Rectal smooth muscle tissue (tissue), 1 donor: Measurements from ENCODE around the gene FARP1.

Experiments
- H3K27ac ChIP-seq: one replicate; pipeline ENCODE4 v1.7.0; 2013; ENCODE audit warnings: low read depth, low read length, inconsistent platforms
- H3K27me3 ChIP-seq: one replicate; pipeline ENCODE4 v1.7.0; 2013; ENCODE audit warnings: low read length; ENCODE audit not compliant: control insufficient read depth, insufficient read depth
- H3K36me3 ChIP-seq: one replicate; pipeline ENCODE4 v1.7.0; 2013; ENCODE audit warnings: low read length; ENCODE audit not compliant: control insufficient read depth, insufficient read depth
- H3K4me1 ChIP-seq: one replicate; pipeline ENCODE4 v1.7.0; 2013; ENCODE audit warnings: low read length; ENCODE audit not compliant: control insufficient read depth, insufficient read depth
- H3K4me3 ChIP-seq: one replicate; pipeline ENCODE4 v1.7.0; 2013; ENCODE audit warnings: low read length
- H3K9ac ChIP-seq: one replicate; pipeline ENCODE4 v1.7.0; 2013; ENCODE audit warnings: low read length

FARP1 gene

DNA sequence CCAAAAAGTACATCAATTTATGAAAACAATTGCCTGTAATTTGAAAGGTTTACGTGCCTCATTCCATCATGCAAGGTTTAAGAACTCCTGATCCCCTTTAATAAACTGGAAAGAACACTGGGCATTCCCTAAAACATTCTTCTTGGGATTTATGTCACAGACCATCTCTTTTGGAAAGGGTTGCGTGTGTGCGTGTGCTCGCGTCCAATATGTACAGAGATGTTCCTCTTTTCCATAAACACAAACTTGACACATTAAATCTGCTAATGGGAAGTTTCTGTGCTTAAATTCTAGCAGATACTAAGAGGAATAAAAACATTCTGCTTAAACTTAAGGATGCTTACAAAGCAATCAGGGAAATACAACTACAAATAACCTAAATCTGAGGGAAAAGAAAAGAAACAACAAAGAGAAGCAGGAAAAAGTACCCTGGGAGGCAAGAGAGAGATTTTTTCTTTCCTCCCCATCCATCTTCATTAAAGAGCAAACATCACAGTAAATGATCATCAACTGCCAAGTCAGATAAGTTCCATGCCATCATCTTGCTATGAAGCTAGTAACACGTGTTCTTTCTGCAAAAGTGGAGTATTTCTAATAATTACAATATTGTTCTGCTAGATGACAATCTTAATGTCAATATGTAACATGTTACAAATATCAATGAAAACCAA, 350.3 kb downstream of the FARP1 start:
- Histone ChIP-seq H3K4me1 (peaks cover 51% of the 10 kb centered on the region), H3K9ac (no peak overlapping the region), H3K27ac (peak overlapping the region; percentile 41)

DNA sequence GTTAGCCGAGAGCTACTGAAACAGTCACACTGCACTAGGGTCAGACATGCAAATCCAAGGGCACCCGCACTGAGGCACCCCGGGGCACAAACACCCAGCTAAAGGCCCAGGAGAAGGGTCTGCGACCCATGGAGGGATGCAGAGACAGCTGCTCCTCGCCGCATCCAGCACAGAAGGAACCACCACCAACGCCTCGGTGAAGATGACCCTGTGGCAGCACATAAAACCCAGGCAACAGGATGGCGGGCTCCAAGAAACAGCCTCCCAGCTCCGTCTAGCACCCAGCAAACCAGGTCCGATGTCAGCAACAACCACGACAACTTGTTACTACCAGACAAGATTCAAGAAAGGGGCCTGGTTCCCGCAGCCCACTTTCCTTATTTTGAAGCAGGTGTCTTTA, 351.9 kb downstream of the FARP1 start:
- Histone ChIP-seq H3K4me3 (no peak overlapping the region), H3K9ac (no peak overlapping the region), H3K4me1 (peaks cover 45% of the 10 kb centered on the region), H3K27me3 (no peaks in the 10 kb centered on the region), H3K27ac (peak overlapping the region; percentile 48), H3K36me3 (no peaks in the 10 kb centered on the region)

More for the DNA sequence above, 350.3 kb downstream of the FARP1 start:
- H3K4me3 ChIP-seq = no peak overlapping the region
- H3K36me3 ChIP-seq = no peaks in the 10 kb centered on the region
- no peaks in the 10 kb centered on the region for H3K27me3 ChIP-seq

DNA sequence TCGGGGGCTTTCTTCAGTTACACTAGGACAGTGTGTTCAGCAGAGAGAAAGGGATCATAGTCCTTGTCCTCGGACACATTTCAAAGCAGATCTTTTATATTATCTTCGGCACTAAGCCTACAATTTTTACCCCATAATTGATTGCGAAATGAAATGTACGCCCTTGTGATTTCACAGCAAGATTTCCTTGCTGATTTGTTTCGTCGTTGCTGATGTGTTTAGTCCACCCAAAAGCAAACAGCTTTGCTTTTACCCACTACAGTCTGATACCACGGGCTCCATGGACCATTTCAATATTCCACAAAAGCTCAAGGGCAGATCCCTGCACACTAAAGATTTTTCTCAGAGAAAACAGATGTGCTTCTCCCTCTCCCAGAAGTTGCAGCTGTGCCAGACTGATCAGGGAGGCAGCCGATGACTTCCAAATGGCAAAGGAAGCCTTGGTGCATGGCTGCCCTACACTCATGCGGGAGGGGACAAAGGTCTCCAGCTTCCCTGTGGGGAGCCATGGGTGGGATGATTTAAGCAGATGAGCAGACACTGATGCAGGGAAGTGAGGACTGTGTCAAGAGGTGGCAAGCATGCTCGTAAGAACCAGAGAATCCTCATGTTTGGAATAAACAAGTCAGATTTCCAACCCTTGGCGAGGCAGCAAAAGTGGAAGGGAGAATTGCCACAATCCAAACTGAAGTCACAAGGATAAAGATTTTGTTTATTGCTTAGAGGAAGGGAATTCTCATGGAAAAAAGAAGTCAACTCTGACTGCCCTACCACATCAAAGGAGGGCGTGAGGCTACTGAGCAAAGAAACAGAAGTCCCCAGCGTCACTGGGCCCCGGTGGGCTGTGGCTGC, 353.0 kb downstream of the FARP1 start:
- peak overlapping the region; percentile 29 for H3K4me3 ChIP-seq
- peaks cover 34% of the 10 kb centered on the region for H3K4me1 ChIP-seq
- no peaks in the 10 kb centered on the region for H3K27me3 ChIP-seq
- H3K9ac ChIP-seq = no peak overlapping the region
- H3K36me3 ChIP-seq = no peaks in the 10 kb centered on the region
- peak overlapping the region; percentile 80 for H3K27ac ChIP-seq

DNA sequence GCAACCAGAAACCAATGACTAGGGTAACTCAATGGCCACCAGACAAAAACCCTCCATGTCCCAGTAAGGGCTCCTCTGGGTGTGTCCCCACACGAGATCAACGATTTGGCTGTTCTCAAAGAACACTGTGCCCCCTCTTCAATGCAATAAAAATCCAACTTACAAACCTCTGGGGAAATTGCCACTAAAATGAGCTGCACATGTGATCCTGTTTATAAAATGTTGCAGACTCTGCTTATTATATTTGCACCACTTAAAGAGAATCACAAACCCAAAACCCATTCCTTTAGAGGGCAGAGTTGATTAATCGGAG, 353.5 kb downstream of the FARP1 start:
- Histone ChIP-seq H3K27me3 (no peaks in the 10 kb centered on the region), H3K9ac (no peak overlapping the region), H3K4me1 (peaks cover 28% of the 10 kb centered on the region), H3K36me3 (no peaks in the 10 kb centered on the region), H3K4me3 (no peak overlapping the region), H3K27ac (peak overlapping the region; percentile 80)

DNA sequence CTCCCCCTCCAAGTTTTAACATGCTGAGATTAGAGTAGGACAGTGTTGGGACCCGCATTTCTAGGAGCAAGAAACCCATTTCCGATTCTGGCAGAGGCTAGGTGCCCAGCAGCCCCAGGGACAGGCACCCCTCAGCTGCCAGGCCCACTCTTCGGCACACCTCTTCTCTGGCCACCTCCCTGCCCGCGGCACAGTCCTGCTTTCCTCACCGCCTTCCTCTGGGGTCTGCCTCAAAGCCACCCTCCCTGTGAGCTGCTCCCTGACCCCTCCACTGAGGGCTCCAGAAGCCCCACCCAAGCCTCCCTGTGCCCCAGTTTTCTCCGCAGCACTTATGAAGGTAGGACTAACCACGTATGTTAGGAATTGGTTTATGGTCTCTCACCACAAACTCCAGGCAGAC, 354.1 kb downstream of the FARP1 start:
- Histone ChIP-seq H3K4me3 (no peak overlapping the region), H3K9ac (no peak overlapping the region), H3K27ac (peak overlapping the region; percentile 74), H3K27me3 (no peaks in the 10 kb centered on the region), H3K4me1 (peaks cover 27% of the 10 kb centered on the region), H3K36me3 (no peaks in the 10 kb centered on the region)

DNA sequence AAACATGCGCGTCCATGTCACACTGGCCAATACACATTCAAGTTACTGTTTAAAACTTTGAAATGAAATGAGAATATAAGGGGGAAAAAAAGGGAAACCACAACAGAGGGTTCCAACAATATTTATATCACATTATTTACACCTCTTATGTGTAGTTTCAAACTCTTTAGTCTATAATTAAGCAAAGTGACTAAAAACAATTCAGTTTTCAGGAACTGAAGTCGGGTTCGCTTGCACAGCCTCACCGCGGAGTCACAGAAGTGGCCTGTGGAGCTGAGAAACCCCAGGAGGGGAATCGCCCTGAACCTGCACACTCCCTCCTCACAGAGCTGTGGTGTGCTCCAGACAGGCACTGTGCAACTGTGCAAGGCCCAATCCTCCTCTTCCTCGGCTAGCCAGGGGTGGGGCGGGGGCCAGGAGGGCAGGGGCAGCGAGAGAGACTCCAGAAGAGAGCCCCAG, 358.1 kb downstream of the FARP1 start:
- no peak overlapping the region for H3K4me3 ChIP-seq
- no peak overlapping the region for H3K9ac ChIP-seq
- no peaks in the 10 kb centered on the region for H3K36me3 ChIP-seq
- no peak overlapping the region for H3K27ac ChIP-seq
- no peaks in the 10 kb centered on the region for H3K27me3 ChIP-seq
- H3K4me1 ChIP-seq = peaks cover 32% of the 10 kb centered on the region

DNA sequence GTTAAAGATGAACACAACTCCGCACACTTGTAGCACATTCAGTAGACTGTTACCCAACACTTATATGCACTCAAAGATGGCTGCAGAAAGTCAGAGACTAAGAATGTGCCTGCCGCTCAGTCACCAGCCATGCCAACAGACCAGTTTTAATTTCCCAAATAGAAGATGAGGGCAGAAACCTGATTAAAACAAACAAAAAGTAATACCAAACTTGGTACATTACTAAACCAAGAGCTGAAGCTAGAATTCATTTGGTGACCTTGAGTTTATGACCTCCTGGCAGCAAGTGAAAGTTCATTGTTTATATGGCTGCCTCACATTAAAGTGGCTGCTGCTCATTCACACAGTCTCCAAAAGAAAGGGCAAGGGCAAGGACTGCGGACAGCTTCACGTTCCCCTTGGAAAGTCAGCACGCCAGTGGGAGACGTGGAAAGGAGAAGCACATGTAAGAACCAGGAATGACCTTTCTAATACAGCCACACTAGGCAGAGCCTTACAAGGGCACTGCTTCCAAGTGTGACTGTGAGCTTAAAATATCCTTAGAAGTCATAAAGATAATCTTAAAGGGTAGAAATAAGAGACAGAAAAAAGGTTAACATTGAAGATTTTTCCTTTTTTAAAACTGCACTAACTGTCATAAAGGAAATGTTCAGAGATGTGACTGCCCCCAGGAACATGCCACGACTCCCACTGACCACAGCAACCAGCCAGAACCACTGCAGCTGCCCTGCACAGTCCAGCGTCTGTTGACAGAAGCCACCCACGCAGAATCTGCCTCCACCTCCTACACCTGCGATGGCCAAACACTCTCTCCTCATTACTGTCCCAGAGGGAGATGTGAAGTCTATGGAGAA, 360.5 kb downstream of the FARP1 start:
- no peaks in the 10 kb centered on the region for H3K27me3 ChIP-seq
- no peaks in the 10 kb centered on the region for H3K36me3 ChIP-seq
- H3K9ac ChIP-seq = no peak overlapping the region
- peaks cover 34% of the 10 kb centered on the region for H3K4me1 ChIP-seq
- H3K4me3 ChIP-seq = no peak overlapping the region
- H3K27ac ChIP-seq = peak overlapping the region; percentile 80

DNA sequence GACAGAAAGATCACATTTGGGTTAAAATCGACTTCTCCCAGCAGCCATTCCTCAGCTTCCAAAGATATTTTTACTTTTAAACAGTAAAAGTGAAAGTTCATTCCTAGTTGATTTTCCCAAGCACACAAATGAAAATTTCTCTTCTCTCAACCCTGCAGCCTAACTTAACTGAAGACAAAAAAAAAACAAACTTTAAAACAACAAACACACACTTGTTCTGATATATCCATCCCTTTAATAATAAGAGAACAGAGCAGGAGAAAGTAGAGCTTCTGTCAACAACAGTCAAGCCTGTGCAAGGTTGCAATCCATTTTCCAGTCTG, 361.1 kb downstream of the FARP1 start:
- Histone ChIP-seq H3K27me3 (no peaks in the 10 kb centered on the region), H3K36me3 (no peaks in the 10 kb centered on the region), H3K27ac (peak overlapping the region; percentile 80), H3K4me3 (no peak overlapping the region), H3K4me1 (peaks cover 34% of the 10 kb centered on the region), H3K9ac (no peak overlapping the region)

DNA sequence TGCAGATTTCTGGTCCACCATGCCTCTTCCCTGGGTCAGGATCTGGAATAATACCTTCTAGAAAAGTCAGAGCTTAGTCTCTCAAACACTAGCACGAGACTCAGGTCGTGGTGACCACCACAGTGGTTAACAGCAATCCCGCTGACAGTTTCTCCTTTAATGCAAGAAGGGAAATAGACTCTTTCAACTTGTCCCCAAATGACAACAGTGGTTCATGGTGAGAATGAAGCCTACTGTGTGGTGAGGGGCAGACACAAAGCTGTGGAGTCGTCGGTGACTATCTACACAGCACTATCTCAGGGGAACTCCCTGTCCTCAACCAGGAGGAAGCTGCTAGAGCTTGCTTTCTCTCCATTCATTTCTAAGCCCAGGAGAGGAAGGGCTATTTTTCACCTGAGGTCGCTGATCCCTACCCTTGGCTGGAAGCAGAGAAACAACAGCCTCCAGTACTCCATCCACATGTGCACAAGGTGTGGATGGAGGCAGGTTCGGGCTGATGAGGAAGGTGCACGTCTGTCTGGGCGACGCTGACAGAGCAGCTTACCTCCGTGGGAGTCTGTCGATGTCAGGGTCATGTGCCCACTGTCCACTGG, 361.6 kb downstream of the FARP1 start:
- peaks cover 36% of the 10 kb centered on the region for H3K4me1 ChIP-seq
- H3K27ac ChIP-seq = peak overlapping the region; percentile 38
- no peak overlapping the region for H3K4me3 ChIP-seq
- no peaks in the 10 kb centered on the region for H3K36me3 ChIP-seq
- no peak overlapping the region for H3K9ac ChIP-seq
- H3K27me3 ChIP-seq = no peaks in the 10 kb centered on the region
